MM.1S (cell line): ENCODE data around the gene ACACB.

Experiments
- DNase-seq: peaks from one replicate; pipeline ENCODE4 v3.0.0-alpha.2; 2015
- H2AFZ ChIP-seq: fragments of 300-600 bp; sonication (generic); 2 replicates; pipeline ENCODE4 v1.6.0; 2016; ENCODE audit warnings: antibody characterized with exemption, low read length
- H3F3A ChIP-seq: fragments of 300-600 bp; sonication (generic); 2 replicates; pipeline ENCODE4 v1.6.1; 2016; ENCODE audit warnings: mild to moderate bottlenecking, antibody characterized with exemption, low read length, moderate library complexity, mixed read lengths; ENCODE audit not compliant: insufficient read depth
- H3K27ac ChIP-seq: fragments of 300-600 bp; sonication (generic); 2 replicates; pipeline ENCODE4 v1.5.1; 2016; ENCODE audit warnings: mild to moderate bottlenecking, low read length
- H3K27me3 ChIP-seq: fragments of 300-600 bp; sonication (generic); replicated peaks from 2 replicates; pipeline ENCODE4 v1.6.0; 2016; ENCODE audit warnings: low read length; ENCODE audit not compliant: insufficient read depth
- H3K36me3 ChIP-seq: fragments of 300-600 bp; sonication (generic); replicated peaks from 2 replicates; pipeline ENCODE4 v1.6.1; 2016; ENCODE audit warnings: mild to moderate bottlenecking, low read length, mixed read lengths; ENCODE audit not compliant: insufficient read depth
- H3K4me1 ChIP-seq: fragments of 300-600 bp; sonication (generic); 2 replicates; pipeline ENCODE4 v1.6.1; 2016; ENCODE audit warnings: low read length, mixed read lengths
- H3K4me2 ChIP-seq: fragments of 300-600 bp; sonication (generic); 2 replicates; pipeline ENCODE4 v1.6.0; 2016; ENCODE audit warnings: low read depth, low read length
- H3K4me3 ChIP-seq: fragments of 300-600 bp; sonication (generic); 2 replicates; pipeline ENCODE4 v1.5.1; 2016; ENCODE audit warnings: low read length, mixed read lengths
- H3K79me2 ChIP-seq: fragments of 300-600 bp; sonication (generic); 2 replicates; pipeline ENCODE4 v1.6.1; 2016; ENCODE audit warnings: mixed run types, low read length, mixed read lengths
- H3K9ac ChIP-seq: fragments of 300-600 bp; sonication (generic); 2 replicates; pipeline ENCODE4 v1.6.1; 2016; ENCODE audit warnings: low read length, mixed read lengths
- H3K9me2 ChIP-seq: fragments of 300-600 bp; sonication (generic); replicated peaks from 2 replicates; pipeline ENCODE4 v1.6.1; 2016; ENCODE audit warnings: mild to moderate bottlenecking, low read length, mixed read lengths; ENCODE audit not compliant: insufficient read depth
- H3K9me3 ChIP-seq: fragments of 300-600 bp; sonication (generic); replicated peaks from 2 replicates; pipeline ENCODE4 v1.6.1; 2016; ENCODE audit warnings: mild to moderate bottlenecking, low read length, mixed read lengths; ENCODE audit not compliant: insufficient read depth
- H4K20me1 ChIP-seq: fragments of 300-600 bp; sonication (generic); 2 replicates; pipeline ENCODE4 v1.6.1; 2016; ENCODE audit warnings: mild to moderate bottlenecking, low read length, moderate library complexity, mixed read lengths; ENCODE audit not compliant: insufficient read depth
- EZH2 ChIP-seq: fragments of 300-600 bp; sonication (generic); optimal IDR thresholded peaks from 2 replicates; pipeline ENCODE3; 2017; ENCODE audit warnings: low read depth, mild to moderate bottlenecking, antibody characterized with exemption, low read length, mixed read lengths
- EZH2phosphoT487 ChIP-seq: fragments of 300-600 bp; sonication (generic); IDR thresholded peaks from 2 replicates; pipeline ENCODE4 v1.6.1; 2018; ENCODE audit warnings: antibody characterized with exemption, low read length
- TF ChIP-seq, protein P1 (sequence below): fragments of 300-600 bp; sonication (generic); IDR thresholded peaks from 2 replicates; pipeline ENCODE4 v1.5.1; 2016; ENCODE audit warnings: antibody characterized with exemption, low read length, mixed read lengths

Gene ACACB

GRCh38 chr12:109163167-109163566, 46.8 kb downstream of the ACACB start:
- Histone ChIP-seq H3K4me3 (no peak overlapping the region), H3K9me3 (no peaks in the 10 kb centered on the region), H3F3A (no peaks in the 10 kb centered on the region), H3K4me2 (no peak overlapping the region), H3K27ac (no peak overlapping the region), H4K20me1 (no peaks in the 10 kb centered on the region), H3K9ac (no peak overlapping the region), H3K4me1 (no peaks in the 10 kb centered on the region), H3K79me2 (peaks cover 44% of the 10 kb centered on the region), H2AFZ (no peak overlapping the region), H3K9me2 (no peaks in the 10 kb centered on the region), H3K27me3 (no peaks in the 10 kb centered on the region), H3K36me3 (no peaks in the 10 kb centered on the region; the same call in 1 of the 2 replicates)
- DNase-seq = no peak
- TF ChIP-seq EZH2 (no peak), EZH2phosphoT487 (no peak)
- TF ChIP-seq, protein P1, sequence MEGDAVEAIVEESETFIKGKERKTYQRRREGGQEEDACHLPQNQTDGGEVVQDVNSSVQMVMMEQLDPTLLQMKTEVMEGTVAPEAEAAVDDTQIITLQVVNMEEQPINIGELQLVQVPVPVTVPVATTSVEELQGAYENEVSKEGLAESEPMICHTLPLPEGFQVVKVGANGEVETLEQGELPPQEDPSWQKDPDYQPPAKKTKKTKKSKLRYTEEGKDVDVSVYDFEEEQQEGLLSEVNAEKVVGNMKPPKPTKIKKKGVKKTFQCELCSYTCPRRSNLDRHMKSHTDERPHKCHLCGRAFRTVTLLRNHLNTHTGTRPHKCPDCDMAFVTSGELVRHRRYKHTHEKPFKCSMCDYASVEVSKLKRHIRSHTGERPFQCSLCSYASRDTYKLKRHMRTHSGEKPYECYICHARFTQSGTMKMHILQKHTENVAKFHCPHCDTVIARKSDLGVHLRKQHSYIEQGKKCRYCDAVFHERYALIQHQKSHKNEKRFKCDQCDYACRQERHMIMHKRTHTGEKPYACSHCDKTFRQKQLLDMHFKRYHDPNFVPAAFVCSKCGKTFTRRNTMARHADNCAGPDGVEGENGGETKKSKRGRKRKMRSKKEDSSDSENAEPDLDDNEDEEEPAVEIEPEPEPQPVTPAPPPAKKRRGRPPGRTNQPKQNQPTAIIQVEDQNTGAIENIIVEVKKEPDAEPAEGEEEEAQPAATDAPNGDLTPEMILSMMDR = no peak

- no peaks in the 10 kb centered on the region; the same call in 1 of the 2 replicates for H3K36me3 ChIP-seq
- H3K4me2 ChIP-seq = no peak overlapping the region
- H3K27me3 ChIP-seq = no peaks in the 10 kb centered on the region
- H4K20me1 ChIP-seq = 0 out of 2 replicates have a peak, but pooled peaks cover 2% of the 10 kb centered on the region
- peaks cover 22% of the 10 kb centered on the region for H3K79me2 ChIP-seq
- TF ChIP-seq EZH2phosphoT487 (no peak), EZH2 (no peak)
- TF ChIP-seq, protein P1 = no peak
- H3K9me2 ChIP-seq = no peaks in the 10 kb centered on the region
- no peak overlapping the region for H3K4me3 ChIP-seq
- no peaks in the 10 kb centered on the region for H3K9me3 ChIP-seq
- no peak overlapping the region for H3K27ac ChIP-seq
- no peak overlapping the region for H3K9ac ChIP-seq
- DNase-seq = no peak
- no peaks in the 10 kb centered on the region for H3K4me1 ChIP-seq
- no peaks in the 10 kb centered on the region for H3F3A ChIP-seq
- no peak overlapping the region for H2AFZ ChIP-seq
Observed at GRCh38 chr12:109165599-109165998, 49.2 kb downstream of the ACACB start.

DNA sequence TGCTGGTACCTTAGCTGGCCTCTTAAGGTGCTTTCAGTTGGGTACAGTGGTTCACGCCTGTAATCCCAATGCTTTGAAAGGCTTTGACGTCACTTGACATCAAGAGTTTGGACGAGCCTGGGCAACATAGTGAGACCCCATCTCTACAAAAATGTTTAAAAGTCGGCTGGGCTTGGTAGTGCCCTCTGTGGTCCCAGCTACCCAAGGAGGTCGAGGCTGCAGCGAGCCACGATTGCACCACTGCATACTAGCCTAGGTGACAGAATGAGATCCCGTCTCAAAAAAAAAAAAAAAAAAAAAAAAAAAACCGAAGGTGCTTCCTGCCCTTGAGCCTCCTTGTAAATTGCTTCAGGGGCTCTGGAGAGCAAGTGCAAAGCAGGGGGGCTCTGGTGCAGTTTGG, 50.0 kb downstream of the ACACB start:
- no peak for TF ChIP-seq EZH2phosphoT487
- no peak for TF ChIP-seq EZH2
- TF ChIP-seq, protein P1 = no peak
- no peak for DNase-seq
- peaks cover 15% of the 10 kb centered on the region for H3K79me2 ChIP-seq
- H3K27me3 ChIP-seq = no peaks in the 10 kb centered on the region
- 0 out of 2 replicates have a peak, but pooled peaks cover 2% of the 10 kb centered on the region for H4K20me1 ChIP-seq
- H3K4me3 ChIP-seq = no peak overlapping the region
- H3K4me2 ChIP-seq = no peak overlapping the region
- no peak overlapping the region for H2AFZ ChIP-seq
- H3F3A ChIP-seq = no peaks in the 10 kb centered on the region
- H3K9me3 ChIP-seq = no peaks in the 10 kb centered on the region
- no peak overlapping the region for H3K27ac ChIP-seq
- H3K9me2 ChIP-seq = no peaks in the 10 kb centered on the region
- H3K4me1 ChIP-seq = no peaks in the 10 kb centered on the region
- no peaks in the 10 kb centered on the region; the same call in 1 of the 2 replicates for H3K36me3 ChIP-seq
- no peak overlapping the region for H3K9ac ChIP-seq
